NCI-H460 (cell line): ENCODE data around the gene ZNF669. TPM values are rescaled to one million over a fixed set of nuclear protein-coding genes. Genes with fewer than 3 reads are reported as not detected.
A peak's percentile ranks its signal among the peaks of the same experiment; 100 is the strongest.
"Not testable (repeated sequence)": the region's sequence is repeated elsewhere in the genome, so short reads cannot be mapped to it uniquely, and the experiment has no call there.

Experiments used
- DNase-seq: peaks from one replicate; pipeline ENCODE4 v3.0.0-alpha.2; 2016; ENCODE audit warnings: low read depth; ENCODE audit errors: extremely low read depth
- polyA plus RNA-seq: library from polyadenylated mRNA; depleted of rRNA; stranded (reverse); fragments of >200 nt; gene quantifications from 2 replicates; pipeline ENCODE4 v1.2.3, GENCODE V29; 2014; cell fraction: nucleus; rRNA removed
- total RNA-seq: library from RNA; depleted of rRNA; stranded (reverse); fragments of >200 nt; shearing (Covaris generic); gene quantifications from 2 replicates; pipeline ENCODE4 v1.2.3, GENCODE V29; 2014; rRNA removed

ZNF669 gene
- total RNA-seq, result 14.1 and 15.3 TPM in 2 replicates
- polyA plus RNA-seq, result 3.5 and 5.0 TPM in 2 replicates

DNA sequence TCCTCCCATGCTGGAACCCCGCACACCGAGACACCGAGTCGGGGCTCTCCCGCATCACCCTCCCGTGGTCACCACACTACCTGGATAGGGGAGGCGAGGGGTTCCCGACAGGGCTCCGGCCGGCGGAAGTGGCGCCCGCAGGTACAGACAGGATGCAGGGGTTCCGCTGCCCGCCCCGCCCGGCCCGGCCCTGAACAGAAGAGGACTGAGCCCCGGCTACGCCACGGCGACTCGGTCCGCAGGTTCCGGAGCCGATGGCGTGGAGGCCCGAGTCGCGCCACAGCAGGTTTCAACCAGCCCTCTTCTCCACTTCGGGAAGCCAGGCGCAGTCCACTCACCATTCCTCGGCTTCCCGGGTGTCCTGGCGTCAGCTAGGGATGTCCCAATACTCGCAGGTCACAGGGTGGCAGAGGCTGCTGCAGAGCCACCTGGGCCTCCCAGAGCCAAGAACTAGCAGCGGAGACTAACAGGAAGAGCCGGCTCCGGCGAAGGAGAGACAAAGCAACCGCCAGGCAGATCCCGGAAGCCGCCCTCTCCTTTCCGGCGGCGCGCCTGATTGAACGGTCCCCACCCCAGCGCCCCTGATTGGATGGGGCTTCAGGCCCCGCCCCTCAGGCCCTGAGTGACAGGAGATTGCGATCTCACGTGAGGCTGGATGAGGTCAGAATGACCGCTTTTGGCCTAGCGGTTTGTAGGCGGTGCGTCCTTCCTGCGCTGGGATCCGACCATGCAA, at the start of gene ZNF669:
Gene ZNF669, minus strand, starts transcription at position 498 of the 733 bp plus-strand sequence. Its CDS starts 157 bp downstream, at position 341.
- DNase-seq, result peak; percentile 98

DNA sequence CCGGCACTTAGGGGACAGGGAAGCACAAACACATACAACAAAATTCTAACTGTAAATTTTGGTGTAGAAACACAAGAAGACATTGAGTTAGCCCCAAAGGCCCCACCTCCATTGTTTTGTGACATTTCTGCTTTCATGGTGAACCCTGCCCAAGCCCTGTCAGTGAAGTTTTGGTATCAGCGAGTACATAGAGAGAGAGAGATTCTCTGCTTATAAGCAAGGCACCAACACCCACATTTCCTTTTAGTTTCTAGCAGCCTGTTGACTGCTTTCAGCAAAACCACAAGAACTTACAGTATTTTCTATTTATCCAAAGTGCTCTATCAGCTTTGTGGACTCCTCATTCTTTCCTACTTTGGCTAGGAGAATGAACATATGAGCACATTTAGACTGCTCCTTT, 43.6 kb upstream of the ZNF669 start:
- no peak for DNase-seq

DNA sequence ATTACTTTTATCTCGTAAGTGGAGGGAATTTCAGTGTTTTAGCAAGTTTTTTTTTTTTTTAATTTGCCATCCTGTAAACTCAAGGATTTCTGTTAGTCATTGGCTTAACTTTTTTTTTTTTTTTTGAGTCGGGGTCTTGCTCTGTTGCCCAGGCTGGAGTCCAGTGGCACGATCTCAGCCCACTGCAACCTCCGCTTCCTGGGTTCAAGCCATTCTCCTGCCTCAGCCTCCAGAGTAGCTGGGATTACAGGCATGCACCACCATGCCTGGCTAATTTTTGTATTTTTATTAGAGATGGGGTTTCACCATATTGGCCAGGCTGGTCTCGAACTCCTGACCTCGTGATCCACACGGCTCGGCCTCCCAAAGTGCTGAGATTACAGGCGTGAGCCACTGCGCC, 43.0 kb upstream of the ZNF669 start:
- DNase-seq, result not testable (repeated sequence)

DNA sequence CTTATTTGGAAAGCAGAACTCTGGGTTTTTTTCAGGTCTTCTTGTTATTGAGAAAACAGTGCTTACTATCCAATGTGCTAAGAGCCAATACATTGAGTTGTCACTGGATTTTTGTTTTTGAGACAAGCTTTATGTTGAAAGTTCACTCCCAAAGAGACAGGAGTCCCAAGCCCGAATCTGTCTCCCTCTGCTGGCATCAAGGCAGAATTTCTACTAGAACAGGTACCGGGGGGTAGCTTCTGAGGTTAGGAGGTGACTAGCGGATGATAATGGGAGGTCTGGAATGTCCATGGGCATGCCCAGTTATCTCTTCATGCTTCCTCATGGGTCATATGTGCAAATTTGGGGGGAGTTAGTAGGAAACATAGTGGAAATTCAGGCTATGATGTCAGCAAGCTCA, 42.5 kb upstream of the ZNF669 start:
- no peak for DNase-seq

DNA sequence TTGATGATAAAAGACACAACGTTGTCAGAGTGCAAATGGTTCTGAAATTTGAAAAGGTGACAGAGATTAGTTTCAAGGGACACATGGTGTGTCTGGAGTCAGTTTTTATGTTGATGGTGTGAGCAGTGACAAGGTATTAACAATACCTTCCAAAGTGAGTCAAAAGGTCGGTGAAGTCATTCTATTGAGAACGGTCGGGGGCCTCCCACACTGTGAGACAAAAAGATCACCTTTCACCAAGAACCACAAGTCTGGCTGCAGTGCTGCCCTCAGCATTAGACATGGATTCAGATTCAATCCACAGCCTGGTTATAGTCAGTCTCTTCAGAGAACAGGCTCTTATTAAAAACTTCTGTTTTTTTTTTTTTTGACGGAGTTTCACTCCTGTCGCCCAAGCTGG, 41.1 kb upstream of the ZNF669 start:
- no peak for DNase-seq

DNA sequence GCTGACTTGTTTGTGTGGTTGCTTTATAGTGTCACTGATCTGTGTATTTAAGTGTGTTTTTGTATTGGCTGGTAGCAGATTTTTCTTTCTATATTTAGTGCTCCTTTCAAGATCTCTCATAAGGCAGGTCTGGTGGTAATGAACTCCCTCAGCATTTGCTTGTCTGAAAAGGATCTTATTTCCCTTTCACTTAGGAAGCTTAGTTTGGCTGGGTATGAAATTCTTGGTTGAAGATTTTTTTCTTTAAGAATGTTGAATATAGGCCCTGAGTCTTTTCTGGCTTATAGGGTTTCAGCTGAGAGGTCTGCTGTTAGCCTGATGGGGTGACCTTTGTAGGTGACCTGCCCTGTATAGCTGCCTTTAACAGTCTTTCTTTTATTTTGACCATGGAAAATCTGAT, 35.4 kb upstream of the ZNF669 start:
- not testable (repeated sequence) for DNase-seq

DNA sequence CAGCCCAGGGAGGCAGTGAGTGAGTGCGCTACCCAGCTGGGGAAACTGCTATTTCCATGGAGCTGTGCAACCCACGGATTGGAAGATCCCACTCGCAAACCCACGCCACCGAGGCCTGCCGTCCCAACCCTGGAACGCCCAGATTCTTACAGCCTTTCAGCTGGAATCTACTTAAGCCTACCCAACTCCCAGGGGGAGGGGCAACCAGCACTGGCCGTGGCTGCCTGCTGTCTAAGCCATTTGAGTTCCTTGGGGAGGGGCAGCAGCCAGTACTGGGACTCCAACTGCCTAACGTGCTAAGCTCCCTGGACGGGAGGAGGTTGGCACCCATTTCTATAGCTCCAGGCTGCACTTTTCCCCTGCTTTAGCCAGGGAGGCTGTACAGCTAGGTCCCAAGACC, 27.1 kb upstream of the ZNF669 start:
- no peak for DNase-seq

DNA sequence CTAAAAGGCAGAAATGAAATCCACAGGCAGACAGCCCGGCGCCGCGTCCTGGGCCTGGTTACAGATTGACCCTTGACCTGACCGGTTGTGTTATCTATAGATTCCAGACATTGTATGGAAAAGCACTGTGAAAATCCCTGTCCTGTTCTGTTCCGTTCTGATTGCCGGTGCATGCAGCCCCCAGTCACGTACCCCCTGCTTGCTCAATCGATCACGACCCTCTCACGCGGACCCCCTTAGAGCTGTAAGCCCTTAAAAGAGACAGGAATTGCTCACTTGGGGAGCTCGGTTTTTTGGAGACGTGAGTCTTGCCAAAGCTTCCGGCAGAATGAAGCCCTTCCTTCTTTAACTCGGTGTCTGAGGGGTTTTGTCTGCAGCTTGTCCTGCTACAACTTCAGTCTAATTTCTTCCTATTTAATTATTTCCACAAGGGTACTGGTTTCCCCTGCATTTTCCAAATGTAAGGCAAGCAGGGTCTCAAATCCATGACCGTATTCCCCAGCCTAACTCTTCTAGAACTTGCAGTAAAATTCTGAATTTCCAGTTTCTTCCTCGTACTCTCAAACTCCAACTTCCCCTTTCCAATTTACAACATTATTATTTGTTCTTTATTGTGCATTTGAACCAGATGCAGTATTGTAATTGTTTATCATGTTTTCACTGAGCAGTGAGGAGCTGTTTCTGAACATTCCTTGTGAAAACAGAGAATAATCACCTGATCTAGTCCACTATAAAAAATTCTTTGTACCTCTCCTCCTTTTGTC, 23.5 kb upstream of the ZNF669 start:
- DNase-seq, result not testable (repeated sequence)

DNA sequence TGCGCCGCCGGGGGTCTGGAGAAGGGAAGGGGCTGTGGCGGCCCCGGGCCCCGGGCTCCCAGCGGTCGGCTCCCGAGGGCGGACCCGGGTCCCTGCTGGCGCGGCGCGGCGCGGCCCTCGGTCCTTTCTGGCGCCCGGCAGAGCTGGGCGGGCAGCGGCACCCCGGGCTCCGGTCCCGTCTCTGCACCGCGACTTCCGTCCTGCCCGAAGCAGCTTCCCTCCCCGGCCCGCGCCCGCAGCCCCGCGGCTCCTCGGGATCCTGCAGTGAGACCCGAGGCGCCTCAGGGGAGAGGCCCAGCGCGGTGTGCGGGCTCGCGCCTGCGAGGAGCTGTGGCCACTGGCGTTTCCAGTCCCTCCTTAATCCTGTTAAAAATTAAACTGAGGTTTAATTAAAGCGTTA, 22.4 kb upstream of the ZNF669 start:
- not testable (repeated sequence) for DNase-seq

DNA sequence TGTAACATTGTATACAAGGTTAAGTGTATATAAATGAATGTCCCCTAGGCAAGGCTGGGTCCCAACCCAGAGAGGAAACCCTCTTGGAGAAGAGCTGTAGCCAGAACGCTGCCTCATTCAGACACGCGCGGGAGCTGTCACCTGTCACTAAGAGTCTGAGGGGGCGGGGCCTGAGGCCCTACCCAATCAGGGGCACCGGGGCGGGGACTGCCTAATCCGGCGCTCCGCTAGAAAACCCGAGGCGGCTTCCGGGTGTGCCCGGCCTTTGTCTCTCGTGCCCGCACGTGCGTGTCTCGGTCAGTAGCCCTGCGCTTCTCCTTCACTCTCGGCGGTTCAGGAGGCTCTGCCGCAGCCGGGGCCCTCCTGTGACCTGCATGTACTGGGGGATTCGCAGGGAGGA, 22.0 kb upstream of the ZNF669 start:
- not testable (repeated sequence) for DNase-seq

DNA sequence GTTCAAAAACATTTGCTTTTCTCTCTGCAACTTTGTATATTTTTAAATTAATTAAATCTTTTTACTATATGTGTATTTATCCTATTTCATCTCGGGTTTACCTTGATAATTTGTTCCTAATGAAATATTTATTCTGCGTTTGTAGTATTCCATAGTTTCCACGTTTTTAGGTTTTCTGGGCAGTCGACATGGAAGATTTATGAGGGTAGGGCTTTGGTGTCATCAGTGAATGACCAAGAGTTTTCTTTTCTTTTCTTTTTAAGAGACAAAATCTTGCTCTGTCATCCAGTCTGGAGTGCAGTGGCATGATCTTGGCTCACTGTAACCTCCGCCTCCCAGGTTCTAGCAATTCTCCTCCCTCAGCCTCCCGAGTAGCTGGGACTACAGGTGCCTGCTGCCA, 17.2 kb upstream of the ZNF669 start:
- no peak for DNase-seq

DNA sequence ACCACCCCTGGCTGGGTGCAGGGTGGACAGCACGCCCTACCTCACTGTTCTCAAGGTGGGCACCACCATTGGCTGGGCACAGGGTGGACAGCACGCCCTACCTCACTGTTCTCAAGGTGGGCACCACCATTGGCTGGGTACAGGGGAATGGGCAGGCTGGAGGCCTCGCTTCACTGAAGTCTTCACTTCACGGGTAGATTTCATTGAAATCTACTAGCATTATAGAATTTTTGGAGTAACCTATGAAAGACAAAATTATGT, 16.2 kb upstream of the ZNF669 start:
- not testable (repeated sequence) for DNase-seq

DNA sequence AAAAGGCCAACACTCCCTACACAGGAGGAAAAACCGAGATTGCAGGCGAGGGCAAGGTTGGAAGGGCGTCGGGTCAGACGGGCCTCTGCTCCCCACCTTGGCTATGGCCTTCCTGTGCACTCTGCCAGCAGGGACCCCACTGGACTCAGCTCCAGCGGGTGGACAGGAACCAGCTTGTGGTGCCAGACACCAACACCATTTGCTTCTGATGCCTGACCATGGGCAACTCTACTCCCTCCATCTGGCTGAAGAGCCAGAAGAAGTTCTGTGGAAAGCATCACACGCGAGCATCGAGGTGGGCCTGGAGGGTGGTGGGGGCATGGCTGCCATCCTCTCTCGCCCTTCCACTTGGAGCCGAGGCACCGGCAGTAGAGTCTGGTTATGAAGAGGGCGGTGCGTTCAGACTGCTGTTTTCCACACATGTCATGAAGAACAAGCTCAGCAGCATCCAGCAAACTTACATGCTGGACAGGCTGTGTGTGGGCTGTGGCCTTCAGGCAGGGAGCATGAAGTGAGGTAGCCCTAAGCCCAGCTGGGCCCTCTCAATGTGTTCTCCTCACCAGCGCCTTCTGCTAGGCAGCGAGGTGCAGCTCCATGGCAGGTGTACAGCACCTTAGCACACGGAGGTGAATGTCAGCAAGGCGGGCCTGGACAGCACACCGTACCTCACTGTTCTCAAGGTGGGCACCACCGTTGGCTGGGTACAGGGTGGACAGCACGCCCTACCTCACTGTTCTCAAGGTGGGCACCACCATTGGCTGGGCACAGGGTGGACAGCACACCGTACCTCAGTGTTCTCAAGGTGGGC, 15.6 kb upstream of the ZNF669 start:
- no peak for DNase-seq

DNA sequence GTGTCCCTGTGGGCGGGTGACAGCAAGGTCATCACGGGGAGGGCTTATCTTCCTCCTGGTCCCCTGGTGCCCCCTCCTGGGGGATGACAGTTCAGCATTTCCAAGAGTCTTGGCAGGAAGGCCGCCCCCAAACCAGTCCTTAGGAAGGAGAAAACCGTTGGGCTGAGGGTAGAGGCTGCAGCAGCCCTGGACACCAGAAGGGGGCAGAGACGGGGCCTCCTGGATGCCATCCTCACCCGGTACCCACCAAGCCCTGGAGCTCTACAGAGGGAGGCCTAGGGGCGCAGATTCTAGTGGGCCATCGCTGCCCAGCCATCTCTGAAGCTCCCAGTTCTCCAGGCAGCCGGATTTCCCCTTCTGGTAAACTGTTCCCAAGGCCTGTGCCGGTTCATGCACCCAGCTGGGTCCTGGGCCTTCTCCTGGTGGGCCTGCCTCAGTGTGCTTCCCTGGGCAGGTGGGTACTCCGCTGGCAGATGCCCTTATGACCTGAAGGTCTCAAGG, 14.8 kb upstream of the ZNF669 start:
- peak; percentile 45 for DNase-seq

DNA sequence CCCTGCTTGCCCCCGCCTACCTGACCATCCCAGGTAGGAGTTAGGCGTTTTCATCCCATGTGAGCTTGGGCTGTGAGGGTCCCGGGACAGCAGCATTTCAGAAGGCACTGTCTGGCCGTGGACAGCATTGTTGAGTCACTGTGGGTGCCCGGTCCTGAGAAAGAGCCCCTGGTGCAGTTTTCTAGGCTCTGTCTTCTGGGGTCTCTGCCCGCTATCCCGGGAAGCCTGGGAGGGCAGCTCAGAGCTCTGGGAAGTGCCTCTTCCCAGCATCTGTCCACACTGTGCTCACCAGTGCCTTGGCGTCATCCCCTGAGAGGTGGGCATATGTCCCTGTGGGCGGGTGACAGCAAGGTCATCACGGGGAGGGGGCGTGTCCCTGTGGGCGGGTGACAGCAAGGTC, 11.4 kb upstream of the ZNF669 start:
- DNase-seq, result no peak

DNA sequence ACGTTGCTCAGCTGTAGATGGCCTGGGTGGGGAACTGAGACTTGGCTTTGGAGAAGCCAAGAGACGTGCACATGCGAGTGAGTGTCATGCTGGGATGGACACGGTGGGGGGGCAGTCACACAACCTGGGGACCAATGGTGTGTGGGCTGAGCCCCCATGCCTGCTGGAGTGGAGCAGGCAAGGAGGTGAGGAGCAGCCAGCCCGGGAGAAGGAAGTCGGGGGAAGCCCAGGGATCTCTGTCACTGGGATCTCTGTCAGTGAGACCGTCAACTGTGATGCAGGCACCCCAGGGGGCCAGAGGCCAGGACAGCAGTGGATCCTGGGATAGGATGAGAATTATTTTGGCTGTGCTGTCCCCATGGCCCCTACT, 11.0 kb upstream of the ZNF669 start:
- DNase-seq, result no peak

DNA sequence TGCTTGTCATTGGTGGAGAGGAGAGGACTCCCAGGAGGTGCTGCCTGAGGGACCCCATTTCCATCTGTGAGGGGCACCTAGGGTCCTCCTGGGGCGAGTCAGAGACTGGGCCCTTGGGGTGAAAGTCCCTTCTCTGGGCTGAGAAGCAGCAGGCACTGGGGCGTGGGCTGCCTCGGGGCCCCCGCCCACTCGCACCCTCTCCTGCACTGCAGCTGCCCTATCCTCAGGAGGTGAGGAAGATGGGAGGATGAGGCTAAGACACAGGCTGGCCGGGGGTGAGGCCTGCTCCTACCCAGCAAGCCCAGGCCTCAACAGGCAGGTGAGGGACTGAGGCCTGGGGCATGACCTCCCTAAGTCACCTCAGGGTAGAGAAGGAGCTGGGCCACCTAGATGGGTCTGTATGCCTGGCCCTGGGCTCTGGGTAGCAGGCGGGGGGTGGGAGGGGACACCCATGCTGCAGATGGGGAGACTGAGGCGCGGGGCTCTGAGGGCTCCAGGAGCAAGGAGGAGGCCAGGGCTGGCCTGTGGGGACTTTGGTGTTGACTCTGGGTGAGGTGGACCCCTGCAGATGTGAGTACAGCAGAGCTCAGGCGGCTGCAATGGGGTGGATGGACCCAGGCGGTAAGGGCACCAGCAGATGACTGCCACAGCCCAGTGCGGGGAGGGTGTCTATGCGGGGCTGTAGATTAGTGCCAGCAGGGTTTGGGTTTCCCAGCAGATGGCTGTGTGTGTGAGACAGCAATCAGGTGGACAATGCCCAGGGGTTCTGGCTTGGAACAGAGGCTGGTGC, 10.4 kb upstream of the ZNF669 start:
- DNase-seq, result no peak

DNA sequence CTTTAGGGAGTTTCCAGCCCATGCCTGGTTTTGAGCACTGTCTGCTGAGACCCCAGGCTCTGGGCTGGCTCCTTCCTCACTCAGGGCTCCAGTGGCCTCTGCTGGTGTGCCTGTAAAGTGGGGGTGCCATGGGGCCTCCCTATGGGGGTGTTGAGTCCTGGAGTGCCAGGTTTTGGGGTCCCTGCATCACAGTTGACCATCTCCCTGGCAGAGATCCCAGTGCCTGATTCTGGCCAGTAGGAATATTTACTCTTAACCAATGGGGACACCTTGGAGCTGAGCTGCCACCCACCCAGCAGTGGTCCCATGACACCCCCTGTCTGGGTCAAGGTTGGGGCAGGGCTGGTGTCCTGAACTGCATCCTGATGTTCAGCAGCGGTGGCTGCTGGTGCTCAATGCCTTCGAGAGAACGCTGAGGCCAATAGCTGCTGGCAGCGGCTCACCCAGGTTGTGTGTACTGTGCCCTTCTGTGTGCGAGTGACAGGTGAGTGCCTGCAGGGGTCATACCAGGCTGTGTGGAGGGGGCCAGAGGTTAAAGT, 9.6 kb upstream of the ZNF669 start:
- no peak for DNase-seq

DNA sequence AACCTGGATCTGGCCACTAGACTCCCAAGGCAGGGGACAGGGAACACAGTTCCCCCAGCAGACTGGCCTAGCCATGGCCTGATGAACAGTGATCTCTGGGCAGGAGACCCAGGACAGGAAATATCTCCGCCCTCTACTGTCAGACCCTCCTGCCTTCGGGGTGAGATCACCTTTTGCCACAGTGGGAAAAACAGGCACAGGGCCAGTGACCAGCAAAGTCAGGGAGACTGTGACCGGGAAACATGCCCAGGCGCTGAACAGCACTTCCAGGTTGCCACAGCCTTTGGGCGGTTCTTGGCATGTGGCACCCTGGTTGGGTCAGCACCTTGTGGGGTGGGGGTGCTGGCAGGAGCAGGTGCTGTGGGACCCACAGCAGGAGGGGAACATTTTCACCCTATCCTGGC, 8.9 kb upstream of the ZNF669 start:
- no peak for DNase-seq

DNA sequence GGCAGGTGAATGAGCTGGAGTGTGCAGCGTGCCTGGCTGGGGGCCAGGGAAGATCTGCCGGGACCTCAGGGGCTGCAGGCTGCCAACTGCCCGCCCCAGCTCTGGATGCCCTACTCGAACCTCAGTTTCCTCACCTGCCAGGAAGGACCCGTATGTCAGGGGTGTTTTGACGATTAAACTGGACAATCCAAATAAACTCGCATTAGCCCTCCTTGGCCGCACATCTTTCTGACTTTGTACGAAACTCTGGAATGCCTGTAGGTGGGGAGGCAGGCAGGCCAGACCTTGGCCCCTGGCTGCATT, 8.3 kb upstream of the ZNF669 start:
- no peak for DNase-seq
